H1 (cell line): ENCODE results near the gene PHEX. TPM values are rescaled to one million over a fixed set of nuclear protein-coding genes. Genes with fewer than 3 reads are reported as not detected.

Experiments
- BRCA1 ChIP-seq: IDR thresholded peaks from 2 replicates; pipeline ENCODE4 v1.6.1; 2012; ENCODE audit warnings: low read depth, low read length, improper control_type of control experiment
- CTCF ChIP-seq, 3 experiments: IDR thresholded peaks; 1 replicate in 2 of 3; 2 replicates in 1 of 3; pipeline versions ENCODE4 v1.5.1 to v1.6.1; 2011; ENCODE audit warnings: low read length in 3 of 3, mild to moderate bottlenecking in 3 of 3, inconsistent platforms in 2 of 3, low read depth in 1 of 3, moderate library complexity in 1 of 3; ENCODE audit not compliant: insufficient read depth in 1 of 3; ENCODE audit errors: control extremely low read depth in 1 of 3
- MAX ChIP-seq: IDR thresholded peaks from 2 replicates; pipeline ENCODE4 v1.6.1; 2012; ENCODE audit warnings: inconsistent platforms
- TAF7 ChIP-seq: optimal IDR thresholded peaks from 2 replicates; pipeline ENCODE3; 2011; ENCODE audit warnings: low read depth, mild to moderate bottlenecking, inconsistent platforms, low read length, moderate library complexity, borderline replicate concordance
- polyA plus RNA-seq, 7 experiments: library from polyadenylated mRNA; depleted of rRNA in 3 of 7; stranded (reverse) in 5 of 7; unstranded in 2 of 7; fragments of >200 nt in 5 of 7; fragments of 200-250 nt in 2 of 7; gene quantifications; 1 replicate in 5 of 7; 2 replicates in 1 of 7; 4 replicates in 1 of 7; pipeline versions ENCODE4 v1.2.1 to v1.2.3, GENCODE V29; 2011 to 2013; ENCODE audit warnings: missing spikeins in 2 of 7, mixed read lengths in 2 of 7
- total RNA-seq: library from RNA; stranded (reverse); fragmentation: NEBNext Ultra II Directional; extraction: Animal tissue kit (Norgen Biotek cat#: 25700); gene quantifications from 2 replicates; pipeline ENCODE4 v1.2.1, GENCODE V29; 2021

PHEX gene
- total and polyA plus RNA-seq, 2 of the 8 experiments (the other 6 are each of a cell fraction or from before 2014, with no cell fraction given), result 0.03 to 0.11 TPM

- TF ChIP-seq CTCF (IDR thresholded peaks at IDR 0.05; ENCODE audit: control extremely low read depth in 1 of 3, insufficient read depth in 1 of 3, low read depth in 1 of 3, low read length in 3 of 3) (no peak), TAF7 (no peak), MAX (no peak), BRCA1 (no peak)
These were observed 7.4 kb downstream of the PHEX start (continued) for GRCh38 chrX:22039541-22039940.
